Neural progenitor cell (in vitro differentiated cells): ENCODE results near the gene STXBP3. TPM values are rescaled to one million over a fixed set of nuclear protein-coding genes. Genes with fewer than 3 reads are reported as not detected.

Experiments used
- DNase-seq: peaks from one replicate; pipeline ENCODE4 v3.0.0-alpha.2; 2016; ENCODE audit warnings: low spot score
- H2AFZ ChIP-seq: fragments of 200-600 bp; sonication (generic); replicated peaks from 2 replicates; pipeline ENCODE4 v1.6.1; 2016; ENCODE audit warnings: antibody characterized with exemption
- H3F3A ChIP-seq: fragments of 200-600 bp; sonication (generic); 2 replicates; pipeline ENCODE4 v1.6.1; 2016; ENCODE audit warnings: antibody characterized with exemption, low read depth
- H3K27ac ChIP-seq: fragments of 200-600 bp; sonication (generic); 2 replicates; pipeline ENCODE4 v1.5.1; 2016; ENCODE audit warnings: mild to moderate bottlenecking
- H3K27me3 ChIP-seq: fragments of 200-600 bp; sonication (generic); 2 replicates; pipeline ENCODE4 v1.6.1; 2016; ENCODE audit warnings: mild to moderate bottlenecking, moderate library complexity
- H3K36me3 ChIP-seq: fragments of 200-600 bp; sonication (generic); 2 replicates; pipeline ENCODE4 v1.5.1; 2016
- H3K4me1 ChIP-seq: fragments of 200-600 bp; sonication (generic); 2 replicates; pipeline ENCODE4 v1.6.1; 2016; ENCODE audit warnings: mixed run types
- H3K4me2 ChIP-seq: fragments of 200-600 bp; sonication (generic); 2 replicates; pipeline ENCODE4 v1.6.1; 2016
- H3K4me3 ChIP-seq: fragments of 200-600 bp; sonication (generic); 2 replicates; pipeline ENCODE4 v1.5.1; 2016
- H3K79me2 ChIP-seq: fragments of 200-600 bp; sonication (generic); 2 replicates; pipeline ENCODE4 v1.6.1; 2016; ENCODE audit warnings: low read depth
- H3K9ac ChIP-seq: fragments of 200-600 bp; sonication (generic); 2 replicates; pipeline ENCODE4 v1.6.1; 2016
- H3K9me3 ChIP-seq: fragments of 200-600 bp; sonication (generic); 2 replicates; pipeline ENCODE4 v1.5.1; 2016; ENCODE audit warnings: low read depth
- H4K20me1 ChIP-seq: fragments of 200-600 bp; sonication (generic); 2 replicates; pipeline ENCODE4 v1.6.1; 2016; ENCODE audit warnings: low read depth
- H3K27ac Mint-ChIP-seq: 3 replicates; pipeline ENCODE4 v1.8.0; 2021; ENCODE audit warnings: mixed read lengths
- H3K27me3 Mint-ChIP-seq: 2 replicates; pipeline ENCODE4 v1.8.0; 2022; ENCODE audit warnings: low read depth, mild to moderate bottlenecking, inconsistent platforms, moderate library complexity, mixed read lengths; ENCODE audit not compliant: insufficient read depth
- H3K36me3 Mint-ChIP-seq: 3 replicates; pipeline ENCODE4 v1.8.0; 2021; ENCODE audit warnings: mixed read lengths
- H3K4me1 Mint-ChIP-seq: 3 replicates; pipeline ENCODE4 v1.8.0; 2021; ENCODE audit warnings: mixed read lengths
- H3K4me3 Mint-ChIP-seq: 3 replicates; pipeline ENCODE4 v1.8.0; 2021; ENCODE audit warnings: mild to moderate bottlenecking, moderate library complexity, mixed read lengths
- H3K9me3 Mint-ChIP-seq: 3 replicates; pipeline ENCODE4 v1.8.0; 2020; ENCODE audit warnings: mixed read lengths
- EZH2 ChIP-seq: fragments of 200-600 bp; sonication (generic); IDR thresholded peaks from 2 replicates; pipeline ENCODE4 v1.6.1; 2017; ENCODE audit warnings: antibody characterized with exemption, mild to moderate bottlenecking, moderate library complexity
- EZH2phosphoT487 ChIP-seq: fragments of 200-600 bp; sonication (generic); IDR thresholded peaks from 2 replicates; pipeline ENCODE4 v1.6.1; 2017; ENCODE audit warnings: antibody characterized with exemption
- total RNA-seq: library from RNA; depleted of rRNA; stranded (reverse); fragments of >200 nt; gene quantifications from 2 replicates; pipeline ENCODE4 v1.2.3, GENCODE V29; 2015; ENCODE audit warnings: low replicate concordance
- TF ChIP-seq, protein P1 (sequence below): fragments of 200-600 bp; sonication (generic); IDR thresholded peaks from 2 replicates; pipeline ENCODE4 v1.5.1; 2017; ENCODE audit warnings: antibody characterized with exemption, mild to moderate bottlenecking

Gene STXBP3
- total RNA-seq, 1 donor from 2014 or later, result 89.8 TPM

GRCh38 chr1:108706643-108707042 lies 39.8 kb upstream of the STXBP3 start:
- no peak overlapping the region for H2AFZ ChIP-seq
- H3K4me3 ChIP-seq, result no peak overlapping the region
- no peaks in the 10 kb centered on the region for H3K4me1 Mint-ChIP-seq
- H3K9me3 ChIP-seq, result no peaks in the 10 kb centered on the region
- DNase-seq, result no peak
- H3K36me3 Mint-ChIP-seq, result peaks cover 2% of the 10 kb centered on the region
- no peak overlapping the region for H3K27ac ChIP-seq
- no peaks in the 10 kb centered on the region for H3K9me3 Mint-ChIP-seq
- no peak for TF ChIP-seq EZH2
- no peak for TF ChIP-seq EZH2phosphoT487
- TF ChIP-seq, protein P1, sequence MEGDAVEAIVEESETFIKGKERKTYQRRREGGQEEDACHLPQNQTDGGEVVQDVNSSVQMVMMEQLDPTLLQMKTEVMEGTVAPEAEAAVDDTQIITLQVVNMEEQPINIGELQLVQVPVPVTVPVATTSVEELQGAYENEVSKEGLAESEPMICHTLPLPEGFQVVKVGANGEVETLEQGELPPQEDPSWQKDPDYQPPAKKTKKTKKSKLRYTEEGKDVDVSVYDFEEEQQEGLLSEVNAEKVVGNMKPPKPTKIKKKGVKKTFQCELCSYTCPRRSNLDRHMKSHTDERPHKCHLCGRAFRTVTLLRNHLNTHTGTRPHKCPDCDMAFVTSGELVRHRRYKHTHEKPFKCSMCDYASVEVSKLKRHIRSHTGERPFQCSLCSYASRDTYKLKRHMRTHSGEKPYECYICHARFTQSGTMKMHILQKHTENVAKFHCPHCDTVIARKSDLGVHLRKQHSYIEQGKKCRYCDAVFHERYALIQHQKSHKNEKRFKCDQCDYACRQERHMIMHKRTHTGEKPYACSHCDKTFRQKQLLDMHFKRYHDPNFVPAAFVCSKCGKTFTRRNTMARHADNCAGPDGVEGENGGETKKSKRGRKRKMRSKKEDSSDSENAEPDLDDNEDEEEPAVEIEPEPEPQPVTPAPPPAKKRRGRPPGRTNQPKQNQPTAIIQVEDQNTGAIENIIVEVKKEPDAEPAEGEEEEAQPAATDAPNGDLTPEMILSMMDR, result no peak
- peaks cover 14% of the 10 kb centered on the region for H3F3A ChIP-seq
- H3K9ac ChIP-seq, result no peak overlapping the region
- no peaks in the 10 kb centered on the region for H3K27me3 ChIP-seq
- no peaks in the 10 kb centered on the region for H3K79me2 ChIP-seq
- no peaks in the 10 kb centered on the region for H3K4me1 ChIP-seq
- peaks cover 2% of the 10 kb centered on the region for H3K27me3 Mint-ChIP-seq
- no peak overlapping the region for H3K27ac Mint-ChIP-seq
- H3K4me3 Mint-ChIP-seq, result no peak overlapping the region
- H4K20me1 ChIP-seq, result no peaks in the 10 kb centered on the region
- H3K36me3 ChIP-seq, result no peaks in the 10 kb centered on the region
- no peak overlapping the region for H3K4me2 ChIP-seq

- Mint-ChIP-seq H3K4me3 (no peak overlapping the region), H3K9me3 (no peaks in the 10 kb centered on the region), H3K27ac (no peak overlapping the region), H3K27me3 (peaks cover 2% of the 10 kb centered on the region), H3K4me1 (no peaks in the 10 kb centered on the region), H3K36me3 (no peaks in the 10 kb centered on the region)
- TF ChIP-seq EZH2 (no peak), EZH2phosphoT487 (no peak)
- TF ChIP-seq, protein P1, result peak; percentile 55
- H3K4me2 ChIP-seq, result no peak overlapping the region
- H3K27ac ChIP-seq, result no peak overlapping the region
- H3K4me1 ChIP-seq, result no peaks in the 10 kb centered on the region
- H3F3A ChIP-seq, result no peaks in the 10 kb centered on the region
- H2AFZ ChIP-seq, result no peak overlapping the region
- no peak overlapping the region for H3K9ac ChIP-seq
- DNase-seq, result peak; percentile 42
- no peak overlapping the region for H3K4me3 ChIP-seq
- H3K27me3 ChIP-seq, result no peaks in the 10 kb centered on the region
- no peaks in the 10 kb centered on the region for H3K36me3 ChIP-seq
- no peaks in the 10 kb centered on the region for H3K9me3 ChIP-seq
- no peaks in the 10 kb centered on the region for H4K20me1 ChIP-seq
- no peaks in the 10 kb centered on the region for H3K79me2 ChIP-seq
These were observed 37.5 kb upstream of the STXBP3 start for GRCh38 chr1:108708691-108709660.

DNA sequence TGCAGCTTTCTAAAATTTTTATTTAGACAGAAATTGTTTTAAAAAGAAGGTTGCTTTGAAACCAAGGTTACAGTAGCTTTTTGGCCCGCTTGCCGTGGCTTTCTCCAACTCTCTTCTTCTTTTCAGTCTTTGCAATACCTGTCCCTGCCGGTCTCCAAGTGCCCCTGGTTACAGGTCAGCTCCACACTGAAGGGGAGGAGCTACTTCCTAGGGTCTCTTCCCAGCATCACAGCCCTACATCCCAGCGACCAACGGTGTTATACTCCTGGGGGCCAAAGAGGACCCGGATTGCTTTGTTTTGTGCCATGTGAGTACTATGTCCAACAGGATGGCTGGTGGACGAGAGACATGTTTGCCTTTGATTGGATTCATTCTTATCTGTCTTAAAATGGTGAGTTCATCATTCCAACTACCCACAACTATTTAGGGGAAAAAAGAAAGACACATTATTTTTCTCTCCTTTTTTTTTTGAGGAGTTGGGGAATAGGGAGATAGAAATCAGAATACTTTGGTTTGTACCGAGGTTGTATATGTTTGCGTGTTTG lies 33.8 kb upstream of the STXBP3 start, which contains the start of gene FNDC7:
FNDC7 (plus strand) TSS at position 303 of the 545 bp plus-strand sequence; CDS start at position 329, 26 bp downstream.
- H3K4me3 Mint-ChIP-seq, result no peak within 1 kb of the TSS
- peak; percentile 51 for DNase-seq

More for the DNA sequence above, 33.8 kb upstream of the STXBP3 start, which contains the start of gene FNDC7:
- Mint-ChIP-seq H3K27ac (no peak within 1 kb of the TSS), H3K9me3 (no peaks in the 10 kb centered on the region), H3K36me3 (no peaks in the 10 kb centered on the region), H3K4me1 (peaks cover 23% of the 10 kb centered on the region), H3K27me3 (peaks cover 2% of the 10 kb centered on the region)
- Histone ChIP-seq H2AFZ (peak within 1 kb of the TSS; percentile 77), H4K20me1 (no peaks in the 10 kb centered on the region), H3K79me2 (no peaks in the 10 kb centered on the region), H3K27ac (no peak within 1 kb of the TSS), H3K4me2 (no peak within 1 kb of the TSS), H3K4me1 (peaks cover 4% of the 10 kb centered on the region), H3K9ac (no peak within 1 kb of the TSS), H3K9me3 (no peaks in the 10 kb centered on the region), H3K36me3 (no peaks in the 10 kb centered on the region), H3K27me3 (no peaks in the 10 kb centered on the region), H3F3A (peaks cover 3% of the 10 kb centered on the region), H3K4me3 (no peak within 1 kb of the TSS)
- TF ChIP-seq EZH2phosphoT487 (no peak), EZH2 (no peak)
- TF ChIP-seq, protein P1, result no peak
